HEK293 (cell line): ENCODE data around the gene BCDIN3D.

Experiments used
- BCL6B ChIP-seq: fragments of 450-650 bp; formaldehyde crosslinking; IDR thresholded peaks from 2 replicates; pipeline ENCODE4 v1.5.1; 2017; ENCODE audit warnings: missing biosample characterization, missing genetic modification characterization
- EGR2 ChIP-seq: fragments of 450-650 bp; formaldehyde crosslinking; IDR thresholded peaks from 2 replicates; pipeline ENCODE4 v1.5.1; 2016; ENCODE audit warnings: low read depth, missing biosample characterization, missing genetic modification characterization
- PRDM10 ChIP-seq: fragments of 450-650 bp; formaldehyde crosslinking; IDR thresholded peaks from 2 replicates; pipeline ENCODE4 v1.5.1; 2016; ENCODE audit warnings: missing biosample characterization, missing genetic modification characterization
- SCRT1 ChIP-seq: fragments of 450-650 bp; formaldehyde crosslinking; IDR thresholded peaks from 2 replicates; pipeline ENCODE4 v1.5.1; 2016; ENCODE audit warnings: missing biosample characterization, missing genetic modification characterization, borderline replicate concordance
- YY2 ChIP-seq: fragments of 450-650 bp; formaldehyde crosslinking; IDR thresholded peaks from 2 replicates; pipeline ENCODE4 v1.5.1; 2016; ENCODE audit warnings: missing biosample characterization, missing genetic modification characterization
- ZBTB21 ChIP-seq: fragments of 450-650 bp; formaldehyde crosslinking; IDR thresholded peaks from 2 replicates; pipeline ENCODE4 v1.5.1; 2017; ENCODE audit warnings: missing biosample characterization, missing genetic modification characterization
- ZBTB26 ChIP-seq: fragments of 450-650 bp; formaldehyde crosslinking; optimal IDR thresholded peaks from 2 replicates; pipeline ENCODE3; 2016; ENCODE audit warnings: missing biosample characterization, mild to moderate bottlenecking, missing genetic modification characterization
- ZFP37 ChIP-seq: fragments of 450-650 bp; formaldehyde crosslinking; IDR thresholded peaks from 2 replicates; pipeline ENCODE4 v1.5.1; 2016; ENCODE audit warnings: missing biosample characterization, missing genetic modification characterization
- ZNF112 ChIP-seq: fragments of 450-650 bp; formaldehyde crosslinking; IDR thresholded peaks from 2 replicates; pipeline ENCODE4 v1.5.0; 2017; ENCODE audit warnings: missing biosample characterization, missing genetic modification characterization
- ZNF114 ChIP-seq: fragments of 450-650 bp; formaldehyde crosslinking; IDR thresholded peaks from 2 replicates; pipeline ENCODE4 v1.5.0; 2017; ENCODE audit warnings: missing biosample characterization, missing genetic modification characterization
- ZNF16 ChIP-seq: fragments of 450-650 bp; formaldehyde crosslinking; IDR thresholded peaks from 2 replicates; pipeline ENCODE4 v1.5.1; 2016; ENCODE audit warnings: low read depth, missing biosample characterization, missing genetic modification characterization
- ZNF184 ChIP-seq: fragments of 450-650 bp; IDR thresholded peaks from 2 replicates; pipeline ENCODE4 v1.5.1; 2018; ENCODE audit warnings: missing biosample characterization, mild to moderate bottlenecking, missing genetic modification characterization
- ZNF19 ChIP-seq: fragments of 450-650 bp; formaldehyde crosslinking; IDR thresholded peaks from 2 replicates; pipeline ENCODE4; 2016; ENCODE audit warnings: missing biosample characterization, missing genetic modification characterization, low read depth
- ZNF266 ChIP-seq: fragments of 450-650 bp; formaldehyde crosslinking; IDR thresholded peaks from 2 replicates; pipeline ENCODE4 v1.5.1; 2016; ENCODE audit warnings: missing biosample characterization, missing genetic modification characterization, low read depth
- ZNF280D ChIP-seq: fragments of 450-650 bp; formaldehyde crosslinking; IDR thresholded peaks from 2 replicates; pipeline ENCODE4 v1.5.1; 2016; ENCODE audit warnings: missing biosample characterization, missing genetic modification characterization
- ZNF423 ChIP-seq: fragments of 450-650 bp; formaldehyde crosslinking; IDR thresholded peaks from 2 replicates; pipeline ENCODE4 v1.5.1; 2016; ENCODE audit warnings: missing biosample characterization, missing genetic modification characterization
- ZNF433 ChIP-seq: fragments of 450-650 bp; formaldehyde crosslinking; IDR thresholded peaks from 2 replicates; pipeline ENCODE4 v1.5.1; 2016; ENCODE audit warnings: missing biosample characterization, missing genetic modification characterization, low read depth
- ZNF561 ChIP-seq: fragments of 450-650 bp; IDR thresholded peaks from 2 replicates; pipeline ENCODE4 v1.5.1; 2018; ENCODE audit warnings: missing biosample characterization, missing genetic modification characterization, borderline replicate concordance
- ZNF600 ChIP-seq: fragments of 450-650 bp; formaldehyde crosslinking; IDR thresholded peaks from 2 replicates; pipeline ENCODE4 v1.5.1; 2016; ENCODE audit warnings: missing biosample characterization, missing genetic modification characterization
- ZNF639 ChIP-seq: fragments of 450-650 bp; formaldehyde crosslinking; IDR thresholded peaks from 2 replicates; pipeline ENCODE4 v1.5.1; 2016; ENCODE audit warnings: missing biosample characterization, missing genetic modification characterization
- ZNF645 ChIP-seq: fragments of 450-650 bp; formaldehyde crosslinking; IDR thresholded peaks from 2 replicates; pipeline ENCODE4; 2016; ENCODE audit warnings: missing biosample characterization, missing genetic modification characterization
- ZNF654 ChIP-seq: fragments of 450-650 bp; formaldehyde crosslinking; IDR thresholded peaks from 2 replicates; pipeline ENCODE4 v1.5.1; 2016; ENCODE audit warnings: low read depth, missing biosample characterization, missing genetic modification characterization
- ZNF664 ChIP-seq: fragments of 450-650 bp; formaldehyde crosslinking; IDR thresholded peaks from 2 replicates; pipeline ENCODE4 v1.5.1; 2016; ENCODE audit warnings: missing biosample characterization, missing genetic modification characterization
- ZNF843 ChIP-seq: fragments of 450-650 bp; formaldehyde crosslinking; IDR thresholded peaks from 2 replicates; pipeline ENCODE4 v1.5.1; 2016; ENCODE audit warnings: missing biosample characterization, missing genetic modification characterization
- ZSCAN30 ChIP-seq: fragments of 450-650 bp; IDR thresholded peaks from 2 replicates; pipeline ENCODE4 v1.5.1; 2018; ENCODE audit warnings: missing biosample characterization, mild to moderate bottlenecking, missing genetic modification characterization, moderate library complexity
- ZSCAN4 ChIP-seq: fragments of 450-650 bp; formaldehyde crosslinking; IDR thresholded peaks from 2 replicates; pipeline ENCODE4 v1.5.1; 2017; ENCODE audit warnings: missing biosample characterization, missing genetic modification characterization

Gene BCDIN3D

GRCh38 chr12:49842519-49843352 lies at the start of gene BCDIN3D (continued):
- TF ChIP-seq PRDM10 (no peak; the same call in 1 of the 2 replicates), ZNF423 (tag by site-specific recombination) (no peak), ZNF561 (0 out of 2 replicates have a peak, but pooled peaks have one; percentile 58), ZNF433 (tag by site-specific recombination) (no peak), ZBTB26 (tag by site-specific recombination) (peak; percentile 67), ZNF112 (tag by site-specific recombination) (no peak), ZNF645 (tag by site-specific recombination) (no peak), BCL6B (tag by site-specific recombination) (no peak), ZNF266 (no peak), SCRT1 (tag by site-specific recombination) (no peak), ZNF654 (no peak), ZNF639 (tag by site-specific recombination) (peak; percentile 62; the same call in 1 of the 2 replicates), YY2 (tag by site-specific recombination) (peak; percentile 91), EGR2 (tag by site-specific recombination) (peak; percentile 56), ZNF843 (no peak), ZSCAN30 (tag by site-specific recombination) (0 out of 2 replicates have a peak, but pooled peaks have one; percentile 42), ZBTB21 (no peak), ZNF664 (no peak), ZNF184 (no peak), ZNF600 (peak; percentile 73), ZSCAN4 (tag by site-specific recombination) (no peak), ZNF114 (tag by site-specific recombination) (no peak), ZNF19 (tag by site-specific recombination) (no peak), ZNF280D (tag by site-specific recombination) (no peak), ZFP37 (peak; percentile 46), ZNF16 (tag by site-specific recombination) (no peak)
